Measurements from ENCODE around the gene SLC43A3.

- TF ChIP-seq RFX5 (IDR thresholded peaks at IDR 0.05; ENCODE audit: low read depth, low read length) (no peak), KLF1 (tag; IDR thresholded peaks at IDR 0.05) (no peak), BMI1 (IDR thresholded peaks at IDR 0.05; ENCODE audit: low read length) (no peak), POLR2A (conservative IDR thresholded peaks at IDR 0.05) (no peak)
- TF ChIP-seq, protein P1, sequence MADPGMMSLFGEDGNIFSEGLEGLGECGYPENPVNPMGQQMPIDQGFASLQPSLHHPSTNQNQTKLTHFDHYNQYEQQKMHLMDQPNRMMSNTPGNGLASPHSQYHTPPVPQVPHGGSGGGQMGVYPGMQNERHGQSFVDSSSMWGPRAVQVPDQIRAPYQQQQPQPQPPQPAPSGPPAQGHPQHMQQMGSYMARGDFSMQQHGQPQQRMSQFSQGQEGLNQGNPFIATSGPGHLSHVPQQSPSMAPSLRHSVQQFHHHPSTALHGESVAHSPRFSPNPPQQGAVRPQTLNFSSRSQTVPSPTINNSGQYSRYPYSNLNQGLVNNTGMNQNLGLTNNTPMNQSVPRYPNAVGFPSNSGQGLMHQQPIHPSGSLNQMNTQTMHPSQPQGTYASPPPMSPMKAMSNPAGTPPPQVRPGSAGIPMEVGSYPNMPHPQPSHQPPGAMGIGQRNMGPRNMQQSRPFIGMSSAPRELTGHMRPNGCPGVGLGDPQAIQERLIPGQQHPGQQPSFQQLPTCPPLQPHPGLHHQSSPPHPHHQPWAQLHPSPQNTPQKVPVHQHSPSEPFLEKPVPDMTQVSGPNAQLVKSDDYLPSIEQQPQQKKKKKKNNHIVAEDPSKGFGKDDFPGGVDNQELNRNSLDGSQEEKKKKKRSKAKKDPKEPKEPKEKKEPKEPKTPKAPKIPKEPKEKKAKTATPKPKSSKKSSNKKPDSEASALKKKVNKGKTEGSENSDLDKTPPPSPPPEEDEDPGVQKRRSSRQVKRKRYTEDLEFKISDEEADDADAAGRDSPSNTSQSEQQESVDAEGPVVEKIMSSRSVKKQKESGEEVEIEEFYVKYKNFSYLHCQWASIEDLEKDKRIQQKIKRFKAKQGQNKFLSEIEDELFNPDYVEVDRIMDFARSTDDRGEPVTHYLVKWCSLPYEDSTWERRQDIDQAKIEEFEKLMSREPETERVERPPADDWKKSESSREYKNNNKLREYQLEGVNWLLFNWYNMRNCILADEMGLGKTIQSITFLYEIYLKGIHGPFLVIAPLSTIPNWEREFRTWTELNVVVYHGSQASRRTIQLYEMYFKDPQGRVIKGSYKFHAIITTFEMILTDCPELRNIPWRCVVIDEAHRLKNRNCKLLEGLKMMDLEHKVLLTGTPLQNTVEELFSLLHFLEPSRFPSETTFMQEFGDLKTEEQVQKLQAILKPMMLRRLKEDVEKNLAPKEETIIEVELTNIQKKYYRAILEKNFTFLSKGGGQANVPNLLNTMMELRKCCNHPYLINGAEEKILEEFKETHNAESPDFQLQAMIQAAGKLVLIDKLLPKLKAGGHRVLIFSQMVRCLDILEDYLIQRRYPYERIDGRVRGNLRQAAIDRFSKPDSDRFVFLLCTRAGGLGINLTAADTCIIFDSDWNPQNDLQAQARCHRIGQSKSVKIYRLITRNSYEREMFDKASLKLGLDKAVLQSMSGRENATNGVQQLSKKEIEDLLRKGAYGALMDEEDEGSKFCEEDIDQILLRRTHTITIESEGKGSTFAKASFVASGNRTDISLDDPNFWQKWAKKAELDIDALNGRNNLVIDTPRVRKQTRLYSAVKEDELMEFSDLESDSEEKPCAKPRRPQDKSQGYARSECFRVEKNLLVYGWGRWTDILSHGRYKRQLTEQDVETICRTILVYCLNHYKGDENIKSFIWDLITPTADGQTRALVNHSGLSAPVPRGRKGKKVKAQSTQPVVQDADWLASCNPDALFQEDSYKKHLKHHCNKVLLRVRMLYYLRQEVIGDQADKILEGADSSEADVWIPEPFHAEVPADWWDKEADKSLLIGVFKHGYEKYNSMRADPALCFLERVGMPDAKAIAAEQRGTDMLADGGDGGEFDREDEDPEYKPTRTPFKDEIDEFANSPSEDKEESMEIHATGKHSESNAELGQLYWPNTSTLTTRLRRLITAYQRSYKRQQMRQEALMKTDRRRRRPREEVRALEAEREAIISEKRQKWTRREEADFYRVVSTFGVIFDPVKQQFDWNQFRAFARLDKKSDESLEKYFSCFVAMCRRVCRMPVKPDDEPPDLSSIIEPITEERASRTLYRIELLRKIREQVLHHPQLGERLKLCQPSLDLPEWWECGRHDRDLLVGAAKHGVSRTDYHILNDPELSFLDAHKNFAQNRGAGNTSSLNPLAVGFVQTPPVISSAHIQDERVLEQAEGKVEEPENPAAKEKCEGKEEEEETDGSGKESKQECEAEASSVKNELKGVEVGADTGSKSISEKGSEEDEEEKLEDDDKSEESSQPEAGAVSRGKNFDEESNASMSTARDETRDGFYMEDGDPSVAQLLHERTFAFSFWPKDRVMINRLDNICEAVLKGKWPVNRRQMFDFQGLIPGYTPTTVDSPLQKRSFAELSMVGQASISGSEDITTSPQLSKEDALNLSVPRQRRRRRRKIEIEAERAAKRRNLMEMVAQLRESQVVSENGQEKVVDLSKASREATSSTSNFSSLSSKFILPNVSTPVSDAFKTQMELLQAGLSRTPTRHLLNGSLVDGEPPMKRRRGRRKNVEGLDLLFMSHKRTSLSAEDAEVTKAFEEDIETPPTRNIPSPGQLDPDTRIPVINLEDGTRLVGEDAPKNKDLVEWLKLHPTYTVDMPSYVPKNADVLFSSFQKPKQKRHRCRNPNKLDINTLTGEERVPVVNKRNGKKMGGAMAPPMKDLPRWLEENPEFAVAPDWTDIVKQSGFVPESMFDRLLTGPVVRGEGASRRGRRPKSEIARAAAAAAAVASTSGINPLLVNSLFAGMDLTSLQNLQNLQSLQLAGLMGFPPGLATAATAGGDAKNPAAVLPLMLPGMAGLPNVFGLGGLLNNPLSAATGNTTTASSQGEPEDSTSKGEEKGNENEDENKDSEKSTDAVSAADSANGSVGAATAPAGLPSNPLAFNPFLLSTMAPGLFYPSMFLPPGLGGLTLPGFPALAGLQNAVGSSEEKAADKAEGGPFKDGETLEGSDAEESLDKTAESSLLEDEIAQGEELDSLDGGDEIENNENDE (IDR thresholded peaks at IDR 0.05; ENCODE audit: low read depth, low read length): no peak
These were observed 21.6 kb downstream of the SLC43A3 start for GRCh38 chr11:57405271-57405860.

Measured in K562 (cell line).